PFSK-1 (cell line): ENCODE results near the gene PRKAR1A.

Experiments used
- POLR2AphosphoS5 ChIP-seq: IDR thresholded peaks from 2 replicates; pipeline ENCODE4 v1.6.1; 2012; ENCODE audit warnings: low read depth, mild to moderate bottlenecking, control low read depth, low read length, moderate library complexity
- SIN3A ChIP-seq: IDR thresholded peaks from 2 replicates; pipeline ENCODE4 v1.6.1; 2012; ENCODE audit warnings: mild to moderate bottlenecking, low read length, moderate library complexity, borderline replicate concordance; ENCODE audit not compliant: insufficient read depth
- TF ChIP-seq, protein P1 (sequence below), 2 experiments: IDR thresholded peaks; 2 replicates each; pipeline versions ENCODE4 v1.6.1 to v1.8.0; 2011 to 2012; ENCODE audit warnings: low read depth in 2 of 2, low read length in 2 of 2, control low read depth in 1 of 2, inconsistent platforms in 1 of 2, mild to moderate bottlenecking in 1 of 2, moderate library complexity in 1 of 2; ENCODE audit not compliant: insufficient read depth in 1 of 2

DNA sequence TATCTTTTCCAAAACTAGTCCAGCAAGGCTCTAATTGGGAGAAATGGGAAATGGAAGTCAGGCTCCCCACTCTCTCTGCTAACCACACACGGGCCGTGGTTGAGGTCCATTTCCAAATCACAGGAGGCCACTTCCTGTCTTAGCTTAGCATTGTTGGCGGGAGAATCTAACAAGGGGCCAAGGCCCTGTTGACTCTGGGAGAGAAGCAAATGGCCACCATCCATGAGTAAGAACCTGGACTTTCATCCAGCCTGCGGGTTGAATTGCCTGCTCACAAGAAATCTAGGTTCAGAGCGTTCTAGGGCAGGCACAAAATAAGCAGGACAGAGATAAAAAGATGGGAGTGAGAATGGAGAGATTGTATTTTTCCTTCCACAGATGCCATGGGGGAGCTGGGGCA lies 83.3 kb downstream of the PRKAR1A start:
- TF ChIP-seq, protein P1, sequence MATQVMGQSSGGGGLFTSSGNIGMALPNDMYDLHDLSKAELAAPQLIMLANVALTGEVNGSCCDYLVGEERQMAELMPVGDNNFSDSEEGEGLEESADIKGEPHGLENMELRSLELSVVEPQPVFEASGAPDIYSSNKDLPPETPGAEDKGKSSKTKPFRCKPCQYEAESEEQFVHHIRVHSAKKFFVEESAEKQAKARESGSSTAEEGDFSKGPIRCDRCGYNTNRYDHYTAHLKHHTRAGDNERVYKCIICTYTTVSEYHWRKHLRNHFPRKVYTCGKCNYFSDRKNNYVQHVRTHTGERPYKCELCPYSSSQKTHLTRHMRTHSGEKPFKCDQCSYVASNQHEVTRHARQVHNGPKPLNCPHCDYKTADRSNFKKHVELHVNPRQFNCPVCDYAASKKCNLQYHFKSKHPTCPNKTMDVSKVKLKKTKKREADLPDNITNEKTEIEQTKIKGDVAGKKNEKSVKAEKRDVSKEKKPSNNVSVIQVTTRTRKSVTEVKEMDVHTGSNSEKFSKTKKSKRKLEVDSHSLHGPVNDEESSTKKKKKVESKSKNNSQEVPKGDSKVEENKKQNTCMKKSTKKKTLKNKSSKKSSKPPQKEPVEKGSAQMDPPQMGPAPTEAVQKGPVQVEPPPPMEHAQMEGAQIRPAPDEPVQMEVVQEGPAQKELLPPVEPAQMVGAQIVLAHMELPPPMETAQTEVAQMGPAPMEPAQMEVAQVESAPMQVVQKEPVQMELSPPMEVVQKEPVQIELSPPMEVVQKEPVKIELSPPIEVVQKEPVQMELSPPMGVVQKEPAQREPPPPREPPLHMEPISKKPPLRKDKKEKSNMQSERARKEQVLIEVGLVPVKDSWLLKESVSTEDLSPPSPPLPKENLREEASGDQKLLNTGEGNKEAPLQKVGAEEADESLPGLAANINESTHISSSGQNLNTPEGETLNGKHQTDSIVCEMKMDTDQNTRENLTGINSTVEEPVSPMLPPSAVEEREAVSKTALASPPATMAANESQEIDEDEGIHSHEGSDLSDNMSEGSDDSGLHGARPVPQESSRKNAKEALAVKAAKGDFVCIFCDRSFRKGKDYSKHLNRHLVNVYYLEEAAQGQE (IDR thresholded peaks at IDR 0.05; ENCODE audit: insufficient read depth in 1 of 2, low read depth in 2 of 2, low read length in 2 of 2), result no peak
- TF ChIP-seq SIN3A (no peak), POLR2AphosphoS5 (no peak)
